ENCODE measurements around the gene ACLY. TPM values are rescaled to one million over a fixed set of nuclear protein-coding genes. Genes with fewer than 3 reads are reported as not detected.

The ACLY gene
- total and polyA plus RNA-seq, 2 donors (not counting 1 experiment from before 2014, with no cell fraction given), result 40.2 to 91.5 TPM

GRCh38 chr17:41870097-41870496, 48.7 kb downstream of the ACLY start:
- no peaks in the 10 kb centered on the region for H3K9me3 Mint-ChIP-seq (ENCODE audit: insufficient read depth)
- H3K9me3 ChIP-seq (ENCODE audit: control extremely low read depth in 1 of 3, control insufficient read depth in 2 of 3, insufficient read depth in 1 of 3, low read length in 2 of 3), result no peaks in the 10 kb centered on the region
- H4K20me1 ChIP-seq (ENCODE audit: control insufficient read depth, insufficient read depth, low read length, poor library complexity, severe bottlenecking), result no peaks in the 10 kb centered on the region
- peaks cover 0 to 44% of the 10 kb centered on the region in 2 experiments for H3K36me3 ChIP-seq (replicated peaks in 1 of 2; ENCODE audit: control extremely low read depth in 1 of 2, control insufficient read depth in 1 of 2, extremely low read depth in 1 of 2, insufficient read depth in 2 of 2, low read length in 1 of 2)
- H3K27me3 ChIP-seq (replicated peaks in 1 of 4; ENCODE audit: control extremely low read depth in 1 of 4, control insufficient read depth in 3 of 4, insufficient read depth in 4 of 4, low read length in 3 of 4), result no peaks in the 10 kb centered on the region
- no peaks in the 10 kb centered on the region for H3K27me3 Mint-ChIP-seq
- DNase-seq (no peak), ATAC-seq (ENCODE audit: low read depth) (no peak)
- CTCF ChIA-PET, result interaction anchor here (0.5 kb wide), 1 partner anchor 23 kb away, joined by 3 read pairs; no protein-coding TSS in a partner anchor
- H3K4me1 ChIP-seq (ENCODE audit: control insufficient read depth in 2 of 2, insufficient read depth in 2 of 2, low read length in 2 of 2), result peaks cover 3 to 4% of the 10 kb centered on the region in 2 donors
- peaks cover 6% of the 10 kb centered on the region for H3K4me1 Mint-ChIP-seq
- H3K27ac Mint-ChIP-seq, result no peak overlapping the region
- POLR2A ChIA-PET, result no interaction called here
- H3K27ac ChIP-seq (ENCODE audit: low read length in 2 of 2), result no peak overlapping the region
- H3K4me3 Mint-ChIP-seq, result no peak overlapping the region
- intact Hi-C loops (cut with micrococcal nuclease), result no loop called here
- peaks cover 7% of the 10 kb centered on the region for H3K79me2 ChIP-seq (ENCODE audit: control insufficient read depth, insufficient read depth, low read length)
- no peak overlapping the region for H2AFZ ChIP-seq (ENCODE audit: insufficient read depth, low read depth, low read length, poor library complexity, severe bottlenecking)
- no peak overlapping the region for H3K4me2 ChIP-seq (replicated peaks; ENCODE audit: low read depth, low read length, poor library complexity, severe bottlenecking)
- H3K4me3 ChIP-seq (ENCODE audit: control extremely low read depth in 1 of 5, extremely low read depth in 1 of 5, insufficient read depth in 1 of 5, low read depth in 2 of 5, low read length in 4 of 5), result no peak overlapping the region
- 100% methylated on average over 1 of the region's 2 CpGs for WGBS (ENCODE audit: insufficient coverage)
- no peak for TF ChIP-seq EZH2 (IDR thresholded peaks at IDR 0.05; ENCODE audit: borderline replicate concordance, insufficient read depth, low read depth, low read length, poor library complexity, severe bottlenecking)
- TF ChIP-seq, protein P1, sequence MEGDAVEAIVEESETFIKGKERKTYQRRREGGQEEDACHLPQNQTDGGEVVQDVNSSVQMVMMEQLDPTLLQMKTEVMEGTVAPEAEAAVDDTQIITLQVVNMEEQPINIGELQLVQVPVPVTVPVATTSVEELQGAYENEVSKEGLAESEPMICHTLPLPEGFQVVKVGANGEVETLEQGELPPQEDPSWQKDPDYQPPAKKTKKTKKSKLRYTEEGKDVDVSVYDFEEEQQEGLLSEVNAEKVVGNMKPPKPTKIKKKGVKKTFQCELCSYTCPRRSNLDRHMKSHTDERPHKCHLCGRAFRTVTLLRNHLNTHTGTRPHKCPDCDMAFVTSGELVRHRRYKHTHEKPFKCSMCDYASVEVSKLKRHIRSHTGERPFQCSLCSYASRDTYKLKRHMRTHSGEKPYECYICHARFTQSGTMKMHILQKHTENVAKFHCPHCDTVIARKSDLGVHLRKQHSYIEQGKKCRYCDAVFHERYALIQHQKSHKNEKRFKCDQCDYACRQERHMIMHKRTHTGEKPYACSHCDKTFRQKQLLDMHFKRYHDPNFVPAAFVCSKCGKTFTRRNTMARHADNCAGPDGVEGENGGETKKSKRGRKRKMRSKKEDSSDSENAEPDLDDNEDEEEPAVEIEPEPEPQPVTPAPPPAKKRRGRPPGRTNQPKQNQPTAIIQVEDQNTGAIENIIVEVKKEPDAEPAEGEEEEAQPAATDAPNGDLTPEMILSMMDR (IDR thresholded peaks at IDR 0.05), result no peak
- no peak overlapping the region for H3K9ac ChIP-seq (ENCODE audit: low read length)

DNA sequence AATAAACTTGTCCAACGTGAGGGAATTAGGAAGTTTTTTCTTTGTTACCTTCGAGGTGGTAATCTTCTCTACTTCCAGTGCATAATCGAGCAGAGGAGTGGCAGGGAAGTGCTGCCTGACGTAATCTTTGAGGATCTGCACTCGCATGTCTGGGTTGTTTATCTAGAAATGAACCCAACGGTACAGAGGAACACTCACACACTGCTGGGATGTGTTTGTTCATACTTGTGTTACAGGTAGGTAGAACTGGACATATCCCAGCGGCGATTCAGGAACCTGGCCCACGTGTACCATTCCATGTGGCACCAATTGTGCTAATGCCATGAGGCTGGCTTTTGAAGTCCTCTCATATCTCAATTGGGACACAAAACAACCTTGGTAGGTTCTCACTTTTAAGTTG, 49.3 kb downstream of the ACLY start:
- Histone ChIP-seq H3K4me3 (ENCODE audit: control extremely low read depth in 1 of 5, extremely low read depth in 1 of 5, insufficient read depth in 1 of 5, low read depth in 2 of 5, low read length in 4 of 5) (no peak overlapping the region), H2AFZ (ENCODE audit: insufficient read depth, low read depth, low read length, poor library complexity, severe bottlenecking) (no peak overlapping the region), H3K9me3 (ENCODE audit: control extremely low read depth in 1 of 3, control insufficient read depth in 2 of 3, insufficient read depth in 1 of 3, low read length in 2 of 3) (no peaks in the 10 kb centered on the region), H3K27me3 (replicated peaks in 1 of 4; ENCODE audit: control extremely low read depth in 1 of 4, control insufficient read depth in 3 of 4, insufficient read depth in 4 of 4, low read length in 3 of 4) (no peaks in the 10 kb centered on the region), H3K9ac (ENCODE audit: low read length) (no peak overlapping the region), H3K27ac (ENCODE audit: low read length in 2 of 2) (no peak overlapping the region), H3K36me3 (replicated peaks in 1 of 2; ENCODE audit: control extremely low read depth in 1 of 2, control insufficient read depth in 1 of 2, extremely low read depth in 1 of 2, insufficient read depth in 2 of 2, low read length in 1 of 2) (peaks cover 0 to 43% of the 10 kb centered on the region in 2 experiments), H4K20me1 (ENCODE audit: control insufficient read depth, insufficient read depth, low read length, poor library complexity, severe bottlenecking) (peaks cover 2% of the 10 kb centered on the region), H3K79me2 (ENCODE audit: control insufficient read depth, insufficient read depth, low read length) (peaks cover 14% of the 10 kb centered on the region), H3K4me2 (replicated peaks; ENCODE audit: low read depth, low read length, poor library complexity, severe bottlenecking) (no peak overlapping the region), H3K4me1 (ENCODE audit: control insufficient read depth in 2 of 2, insufficient read depth in 2 of 2, low read length in 2 of 2) (peaks cover 4 to 5% of the 10 kb centered on the region in 2 donors)
- POLR2A ChIA-PET, result no interaction called here
- DNase-seq, result no peak
- TF ChIP-seq EZH2 (IDR thresholded peaks at IDR 0.05; ENCODE audit: borderline replicate concordance, insufficient read depth, low read depth, low read length, poor library complexity, severe bottlenecking), result no peak
- TF ChIP-seq, protein P1 (IDR thresholded peaks at IDR 0.05), result no peak
- CTCF ChIA-PET, result no interaction called here
- intact Hi-C loops (cut with micrococcal nuclease), result no loop called here
- Mint-ChIP-seq H3K27me3 (no peaks in the 10 kb centered on the region), H3K27ac (no peak overlapping the region), H3K4me3 (no peak overlapping the region), H3K4me1 (peaks cover 6% of the 10 kb centered on the region), H3K9me3 (ENCODE audit: insufficient read depth) (no peaks in the 10 kb centered on the region)
- WGBS (ENCODE audit: insufficient coverage), result 95% methylated on average over 9 of the region's 9 CpGs
- ATAC-seq (ENCODE audit: low read depth), result no peak
